Measurements from ENCODE around the gene CHD2. TPM values are rescaled to one million over a fixed set of nuclear protein-coding genes. Genes with fewer than 3 reads are reported as not detected.

Gene CHD2
- total RNA-seq, 4 donors from 2014 or later = 41.9 to 144 (median 81.8) TPM

- Histone ChIP-seq H3K4me3 (no peak overlapping the region), H3K27ac (peak overlapping the region in 3 of 4 donors; percentile 54 to 71 (median 66)), H3K27me3 (no peaks in the 10 kb centered on the region), H3K4me1 (peaks cover 8 to 99% (median 48%) of the 10 kb centered on the region in 3 donors), H3K9me3 (no peaks in the 10 kb centered on the region), H3K36me3 (peaks cover 0 to 38% of the 10 kb centered on the region in 2 donors)
- no peak for ATAC-seq
- 29 to 73% methylated on average over 6 to 7 of the region's 8 CpGs for WGBS, 2 donors (ENCODE audit: low coverage in 1 of 2)
- TF ChIP-seq CTCF (IDR thresholded peaks at IDR 0.05) (no peak), POLR2AphosphoS5 (IDR thresholded peaks at IDR 0.05) (no peak), EP300 (IDR thresholded peaks at IDR 0.05) (no peak), POLR2A (IDR thresholded peaks at IDR 0.05) (no peak)
These were observed 157.5 kb downstream of the CHD2 start for GRCh38 chr15:93057618-93058017.

DNA sequence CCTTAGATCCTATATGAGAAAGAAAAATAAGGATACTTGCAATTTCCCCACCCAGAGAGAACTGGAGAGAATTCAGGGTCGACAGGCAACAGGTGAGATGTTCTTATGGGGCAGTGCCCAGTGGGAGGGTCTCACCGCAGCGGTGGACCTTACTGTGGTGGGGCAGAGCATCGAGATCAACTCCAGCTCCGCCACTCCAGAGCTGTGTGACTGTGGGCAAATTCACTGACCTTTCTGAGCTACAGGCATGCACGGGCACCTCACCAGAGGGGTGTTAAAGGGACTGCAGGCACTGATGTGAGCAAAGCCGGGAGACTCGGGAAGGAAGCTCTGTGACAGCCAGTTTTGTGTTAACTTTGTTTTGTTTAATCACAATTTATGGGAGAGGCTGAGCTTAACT lies 158.0 kb downstream of the CHD2 start:
- Histone ChIP-seq H3K4me1 (peaks cover 8 to 99% (median 49%) of the 10 kb centered on the region in 3 donors), H3K27me3 (no peaks in the 10 kb centered on the region), H3K27ac (peak overlapping the region in 2 of 4 donors; percentile 66 to 71), H3K36me3 (peaks cover 0 to 33% of the 10 kb centered on the region in 2 donors), H3K4me3 (peak overlapping the region in 1 of 2 donors; percentile 4), H3K9me3 (no peaks in the 10 kb centered on the region)
- TF ChIP-seq CTCF (IDR thresholded peaks at IDR 0.05) = no peak
- no peak for TF ChIP-seq POLR2AphosphoS5 (IDR thresholded peaks at IDR 0.05)
- no peak for TF ChIP-seq POLR2A (IDR thresholded peaks at IDR 0.05)
- TF ChIP-seq EP300 (IDR thresholded peaks at IDR 0.05) = no peak
- 51 to 73% methylated on average over 3 to 4 of the region's 8 CpGs for WGBS, 2 donors (ENCODE audit: low coverage in 1 of 2)
- ATAC-seq = no peak

DNA sequence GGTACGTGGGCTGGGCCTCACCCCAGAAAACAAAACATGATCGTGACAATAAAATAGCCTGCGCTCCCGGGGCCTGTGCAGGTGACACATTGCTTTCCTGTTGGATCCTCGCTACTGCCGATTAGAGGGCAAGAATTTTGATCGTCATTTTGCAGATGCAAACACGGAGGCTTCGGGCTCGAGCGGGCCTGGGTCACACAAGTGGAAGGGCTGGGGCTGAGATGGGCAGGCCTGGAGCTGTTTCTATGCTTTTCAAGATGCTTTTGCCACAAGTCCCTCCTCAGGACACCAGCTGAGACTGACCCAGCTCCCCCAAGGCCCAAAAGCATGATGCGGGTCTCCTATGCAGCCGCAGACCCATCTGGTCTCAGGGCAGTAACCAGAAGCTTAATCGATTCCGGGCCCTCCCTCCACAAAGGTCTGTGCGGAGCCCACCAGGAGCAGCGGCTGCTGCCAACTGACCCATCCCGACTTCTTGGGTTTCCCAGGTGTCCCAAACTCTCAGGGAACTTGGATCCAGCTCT lies 158.8 kb downstream of the CHD2 start:
- no peak for ATAC-seq
- Histone ChIP-seq H3K4me1 (peaks cover 14 to 99% (median 57%) of the 10 kb centered on the region in 3 donors), H3K27ac (peak overlapping the region in 3 of 4 donors; percentile 0 to 71 (median 66)), H3K9me3 (no peaks in the 10 kb centered on the region), H3K4me3 (peak overlapping the region in 1 of 2 donors; percentile 1), H3K36me3 (peaks cover 0 to 25% of the 10 kb centered on the region in 2 donors), H3K27me3 (no peaks in the 10 kb centered on the region)
- WGBS, 2 donors (ENCODE audit: low coverage in 1 of 2) = 61 to 77% methylated on average over 5 to 13 of the region's 18 CpGs
- TF ChIP-seq CTCF (IDR thresholded peaks at IDR 0.05) = no peak
- TF ChIP-seq POLR2A (IDR thresholded peaks at IDR 0.05) = no peak
- no peak for TF ChIP-seq POLR2AphosphoS5 (IDR thresholded peaks at IDR 0.05)
- no peak for TF ChIP-seq EP300 (IDR thresholded peaks at IDR 0.05)

DNA sequence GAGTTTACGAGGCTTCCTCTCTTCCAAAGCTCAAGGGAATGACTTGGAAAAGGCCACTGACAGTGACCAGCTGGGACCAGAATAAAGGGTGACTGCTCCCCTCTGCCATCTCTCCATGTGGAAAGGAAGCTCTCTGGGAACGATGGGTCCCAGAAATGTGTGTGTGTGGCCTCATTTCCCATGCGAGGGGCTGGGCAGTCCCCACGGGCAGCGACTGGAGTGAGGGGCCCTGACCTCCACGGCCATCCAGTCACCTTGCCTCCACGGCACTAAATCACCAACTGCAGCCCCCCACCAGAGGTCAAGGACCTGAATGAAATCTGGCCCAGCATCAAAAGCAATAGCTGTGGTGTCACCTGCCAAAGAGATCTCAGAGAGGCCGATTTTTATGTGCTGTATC lies 159.3 kb downstream of the CHD2 start:
- no peak for ATAC-seq
- Histone ChIP-seq H3K27me3 (no peaks in the 10 kb centered on the region), H3K9me3 (no peaks in the 10 kb centered on the region), H3K36me3 (peaks cover 0 to 25% of the 10 kb centered on the region in 2 donors), H3K4me1 (peaks cover 18 to 99% (median 62%) of the 10 kb centered on the region in 3 donors), H3K27ac (peak overlapping the region in 3 of 4 donors; percentile 62 to 71 (median 66)), H3K4me3 (peak overlapping the region in 1 of 2 donors; percentile 1)
- 38% methylated on average over 1 of the region's 8 CpGs; no CpG with 5 or more reads in 1 of the 2 donors for WGBS, 2 donors (ENCODE audit: low coverage in 1 of 2)
- TF ChIP-seq EP300 (IDR thresholded peaks at IDR 0.05) = no peak
- no peak for TF ChIP-seq POLR2A (IDR thresholded peaks at IDR 0.05)
- no peak for TF ChIP-seq POLR2AphosphoS5 (IDR thresholded peaks at IDR 0.05)
- TF ChIP-seq CTCF (IDR thresholded peaks at IDR 0.05) = no peak
